ENCODE results near the gene TEX50.
"Not testable (repeated sequence)": the region's sequence is repeated elsewhere in the genome, so short reads cannot be mapped to it uniquely, and the experiment has no call there.

GRCh38 chr1:173637236-173638042 lies 2.3 kb downstream of the TEX50 start:
- TF ChIP-seq, protein P1, sequence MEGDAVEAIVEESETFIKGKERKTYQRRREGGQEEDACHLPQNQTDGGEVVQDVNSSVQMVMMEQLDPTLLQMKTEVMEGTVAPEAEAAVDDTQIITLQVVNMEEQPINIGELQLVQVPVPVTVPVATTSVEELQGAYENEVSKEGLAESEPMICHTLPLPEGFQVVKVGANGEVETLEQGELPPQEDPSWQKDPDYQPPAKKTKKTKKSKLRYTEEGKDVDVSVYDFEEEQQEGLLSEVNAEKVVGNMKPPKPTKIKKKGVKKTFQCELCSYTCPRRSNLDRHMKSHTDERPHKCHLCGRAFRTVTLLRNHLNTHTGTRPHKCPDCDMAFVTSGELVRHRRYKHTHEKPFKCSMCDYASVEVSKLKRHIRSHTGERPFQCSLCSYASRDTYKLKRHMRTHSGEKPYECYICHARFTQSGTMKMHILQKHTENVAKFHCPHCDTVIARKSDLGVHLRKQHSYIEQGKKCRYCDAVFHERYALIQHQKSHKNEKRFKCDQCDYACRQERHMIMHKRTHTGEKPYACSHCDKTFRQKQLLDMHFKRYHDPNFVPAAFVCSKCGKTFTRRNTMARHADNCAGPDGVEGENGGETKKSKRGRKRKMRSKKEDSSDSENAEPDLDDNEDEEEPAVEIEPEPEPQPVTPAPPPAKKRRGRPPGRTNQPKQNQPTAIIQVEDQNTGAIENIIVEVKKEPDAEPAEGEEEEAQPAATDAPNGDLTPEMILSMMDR (IDR thresholded peaks at IDR 0.05; ENCODE audit: low read depth, low read length, poor library complexity, severe bottlenecking) = not testable (repeated sequence)
- not testable (repeated sequence) for TF ChIP-seq EZH2phosphoT487 (IDR thresholded peaks at IDR 0.05; ENCODE audit: borderline replicate concordance, low read length)

Measured in DOHH2 (cell line).